H9 (cell line): ENCODE results near the gene VAV2. TPM values are rescaled to one million over a fixed set of nuclear protein-coding genes. Genes with fewer than 3 reads are reported as not detected.

Experiments used
- DNase-seq: peaks from one replicate; pipeline ENCODE4 v3.0.0-alpha.2; 2017
- H2AFZ ChIP-seq: one replicate; pipeline ENCODE4 v1.6.1; 2013; ENCODE audit warnings: mild to moderate bottlenecking, low read length, control low read depth, moderate library complexity
- H2AK5ac ChIP-seq: 2 replicates; pipeline ENCODE4 v1.6.1; 2013; ENCODE audit warnings: low read length, control low read depth, mixed read lengths; ENCODE audit not compliant: insufficient read length
- H2BK120ac ChIP-seq: one replicate; pipeline ENCODE4 v1.6.1; 2013; ENCODE audit warnings: low read depth, mild to moderate bottlenecking, low read length, control low read depth, inconsistent platforms; ENCODE audit not compliant: poor library complexity, severe bottlenecking
- H2BK12ac ChIP-seq: 2 replicates; pipeline ENCODE4 v1.6.1; 2013; ENCODE audit warnings: low read length, control low read depth, mixed read lengths, low read depth; ENCODE audit not compliant: insufficient read length
- H2BK15ac ChIP-seq: 2 replicates; pipeline ENCODE4 v1.6.1; 2013; ENCODE audit warnings: low read depth, low read length, control low read depth
- H2BK20ac ChIP-seq: one replicate; pipeline ENCODE4 v1.6.1; 2013; ENCODE audit warnings: low read depth, mild to moderate bottlenecking, low read length, control low read depth, inconsistent platforms; ENCODE audit not compliant: poor library complexity, severe bottlenecking
- H2BK5ac ChIP-seq: 2 replicates; pipeline ENCODE4 v1.6.1; 2013; ENCODE audit warnings: low read length, control low read depth, mixed read lengths; ENCODE audit not compliant: insufficient read length
- H3K14ac ChIP-seq: 2 replicates; pipeline ENCODE4 v1.6.1; 2013; ENCODE audit warnings: low read length, control low read depth; ENCODE audit not compliant: insufficient read depth
- H3K18ac ChIP-seq: 2 replicates; pipeline ENCODE4 v1.6.1; 2013; ENCODE audit warnings: low read depth, mild to moderate bottlenecking, mixed read lengths, low read length, control low read depth; ENCODE audit not compliant: insufficient read length
- H3K23ac ChIP-seq: 2 replicates; pipeline ENCODE4 v1.6.1; 2013; ENCODE audit warnings: low read length, control low read depth, mixed read lengths, low read depth; ENCODE audit not compliant: insufficient read length
- H3K23me2 ChIP-seq: 2 replicates; pipeline ENCODE4 v1.6.1; 2013; ENCODE audit warnings: low read depth, mild to moderate bottlenecking, mixed read lengths, low read length, control low read depth; ENCODE audit not compliant: insufficient read length, poor library complexity, severe bottlenecking
- H3K27ac ChIP-seq: 2 replicates; pipeline ENCODE4 v1.5.1; 2013; ENCODE audit warnings: low read length, control low read depth, mixed read lengths, low read depth; ENCODE audit not compliant: insufficient read length
- H3K27me3 ChIP-seq: 2 replicates; pipeline ENCODE4 v1.6.1; 2013; ENCODE audit warnings: low read length, control low read depth, inconsistent platforms; ENCODE audit not compliant: insufficient read depth
- H3K4ac ChIP-seq: 2 replicates; pipeline ENCODE4 v1.6.1; 2013; ENCODE audit warnings: low read depth, mild to moderate bottlenecking, control low read depth, inconsistent platforms, low read length, moderate library complexity
- H3K4me1 ChIP-seq: 2 replicates; pipeline ENCODE4 v1.6.1; 2013; ENCODE audit warnings: low read length, control low read depth, inconsistent platforms; ENCODE audit not compliant: insufficient read depth
- H3K4me2 ChIP-seq: 2 replicates; pipeline ENCODE4 v1.6.1; 2013; ENCODE audit warnings: low read length, control low read depth, mixed read lengths; ENCODE audit not compliant: insufficient read length, insufficient read depth
- H3K56ac ChIP-seq: 2 replicates; pipeline ENCODE4 v1.6.1; 2013; ENCODE audit warnings: low read depth, mild to moderate bottlenecking, mixed read lengths, low read length, control low read depth; ENCODE audit not compliant: insufficient read length
- H3K79me1 ChIP-seq: 2 replicates; pipeline ENCODE4 v1.6.1; 2013; ENCODE audit warnings: low read depth, mild to moderate bottlenecking, moderate library complexity, low read length, control low read depth, inconsistent platforms; ENCODE audit not compliant: insufficient read depth, poor library complexity, severe bottlenecking
- H3K79me2 ChIP-seq: 2 replicates; pipeline ENCODE4 v1.6.1; 2013; ENCODE audit warnings: low read length, control low read depth, inconsistent platforms; ENCODE audit not compliant: insufficient read depth
- H3K9ac ChIP-seq: 2 replicates; pipeline ENCODE4 v1.6.1; 2013; ENCODE audit warnings: low read length, control low read depth, mixed read lengths; ENCODE audit not compliant: insufficient read length; ENCODE audit errors: extremely low read depth
- H3K9me3 ChIP-seq: one replicate; pipeline ENCODE4 v1.6.1; 2013; ENCODE audit warnings: low read depth, low read length, inconsistent platforms; ENCODE audit not compliant: control insufficient read depth
- H3T11ph ChIP-seq: one replicate; pipeline ENCODE4 v1.6.1; 2013; ENCODE audit warnings: mild to moderate bottlenecking, low read length, control low read depth, inconsistent platforms
- H4K20me1 ChIP-seq: one replicate; pipeline ENCODE4 v1.6.1; 2013; ENCODE audit not compliant: control insufficient read depth, insufficient read length, insufficient read depth
- H4K5ac ChIP-seq: 2 replicates; pipeline ENCODE4 v1.6.1; 2013; ENCODE audit warnings: low read depth, mild to moderate bottlenecking, mixed read lengths, low read length, control low read depth; ENCODE audit not compliant: insufficient read length
- H4K8ac ChIP-seq: replicated peaks from 2 replicates; pipeline ENCODE4 v1.6.1; 2013; ENCODE audit warnings: low read length, control low read depth, mixed read lengths, low read depth; ENCODE audit not compliant: insufficient read length
- H4K91ac ChIP-seq: 2 replicates; pipeline ENCODE4 v1.6.1; 2013; ENCODE audit warnings: low read depth, mild to moderate bottlenecking, moderate library complexity, mixed read lengths, low read length, control low read depth; ENCODE audit not compliant: insufficient read length
- H3K27ac Mint-ChIP-seq, 3 experiments: 2 replicates in 2 of 3; 3 replicates in 1 of 3; pipeline ENCODE4 v1.8.0; 2020 to 2021; ENCODE audit warnings: mixed read lengths in 3 of 3, mild to moderate bottlenecking in 1 of 3, moderate library complexity in 1 of 3
- H3K27me3 Mint-ChIP-seq: 2 replicates; pipeline ENCODE4 v1.8.0; 2021; ENCODE audit warnings: low read depth, mild to moderate bottlenecking, moderate library complexity, mixed read lengths
- H3K36me3 Mint-ChIP-seq, 3 experiments: 2 replicates in 2 of 3; 3 replicates in 1 of 3; pipeline ENCODE4 v1.8.0; 2020 to 2021; ENCODE audit warnings: low read depth in 3 of 3, mixed read lengths in 3 of 3; ENCODE audit not compliant: insufficient read depth in 1 of 3
- H3K4me1 Mint-ChIP-seq, 2 experiments: 2 replicates each; pipeline ENCODE4 v1.8.0; 2020; ENCODE audit warnings: mixed read lengths in 2 of 2
- H3K4me3 Mint-ChIP-seq, 2 experiments: 2 replicates in 1 of 2; 3 replicates in 1 of 2; pipeline ENCODE4 v1.8.0; 2020 to 2021; ENCODE audit warnings: mild to moderate bottlenecking in 2 of 2, mixed read lengths in 2 of 2, moderate library complexity in 1 of 2
- H3K9me3 Mint-ChIP-seq, 2 experiments: 2 replicates in 1 of 2; 3 replicates in 1 of 2; pipeline ENCODE4 v1.8.0; 2020; ENCODE audit warnings: mild to moderate bottlenecking in 2 of 2, mixed read lengths in 2 of 2, moderate library complexity in 1 of 2
- CTCF ChIP-seq: fragments of 200-600 bp; sonication (generic); conservative IDR thresholded peaks from 3 replicates; pipeline ENCODE4 v1.8.0; 2021; ENCODE audit warnings: antibody characterized with exemption, mild to moderate bottlenecking
- WGBS: extraction: QIAGEN DNeasy Blood & Tissue Kit; methylation state at CpG from one replicate; pipeline ENCODE4 v1.1.7; 2013; ENCODE audit warnings: missing lambda C conversion rate, low lambda C conversion rate, mixed read lengths; ENCODE audit not compliant: insufficient read length; ENCODE audit errors: extremely low coverage; 5-methylcytosine and 5-hydroxymethylcytosine counted together
- total RNA-seq: library from RNA; stranded (reverse); gene quantifications from 2 replicates; pipeline ENCODE4 v1.2.1, GENCODE V29; 2021

VAV2 gene
- total RNA-seq, 1 experiment from 2014 or later = 58.7 TPM

- H3K79me1 ChIP-seq = no peaks in the 10 kb centered on the region
- no peaks in the 10 kb centered on the region for H3K27me3 ChIP-seq
- no peak overlapping the region for H3K56ac ChIP-seq
- Mint-ChIP-seq H3K36me3 (peaks cover 35 to 68% (median 47%) of the 10 kb centered on the region in 3 experiments), H3K27ac (no peak overlapping the region), H3K9me3 (peaks cover 10% of the 10 kb centered on the region in 2 experiments), H3K4me1 (no peaks in the 10 kb centered on the region), H3K27me3 (no peaks in the 10 kb centered on the region), H3K4me3 (no peak overlapping the region)
- H3K4me1 ChIP-seq = no peaks in the 10 kb centered on the region
- H3K9me3 ChIP-seq = no peaks in the 10 kb centered on the region
- no peak overlapping the region for H3K14ac ChIP-seq
- H4K8ac ChIP-seq = no peak overlapping the region
- H3K4me2 ChIP-seq = no peak overlapping the region
- H3K23me2 ChIP-seq = no peaks in the 10 kb centered on the region
- no peak overlapping the region for H2BK5ac ChIP-seq
- TF ChIP-seq CTCF = no peak
- no peak overlapping the region for H3K27ac ChIP-seq
- no peak overlapping the region for H3K9ac ChIP-seq
- H2BK20ac ChIP-seq = no peak overlapping the region
- H3K79me2 ChIP-seq = no peaks in the 10 kb centered on the region
- H3K4ac ChIP-seq = no peak overlapping the region
- H2BK120ac ChIP-seq = no peak overlapping the region
- no peak overlapping the region for H4K5ac ChIP-seq
- no peak overlapping the region for H3K23ac ChIP-seq
- no peak overlapping the region for H2AFZ ChIP-seq
- no peak overlapping the region for H3K18ac ChIP-seq
- H3T11ph ChIP-seq = no peak overlapping the region
- H2BK12ac ChIP-seq = no peak overlapping the region
- H2BK15ac ChIP-seq = no peak overlapping the region
- WGBS = no CpG with 5 or more reads among the region's 17 CpGs
- H4K91ac ChIP-seq = no peak overlapping the region
- no peaks in the 10 kb centered on the region for H4K20me1 ChIP-seq
- no peak overlapping the region for H2AK5ac ChIP-seq
- peak; percentile 24 for DNase-seq
These were observed 222.5 kb downstream of the VAV2 start for GRCh38 chr9:133769511-133770075.
